NCI-H2081 (cell line): ENCODE data around the gene WDR83.
"Not testable (repeated sequence)": the region's sequence is repeated elsewhere in the genome, so short reads cannot be mapped to it uniquely, and the experiment has no call there.

ENCODE experiments used
- DNase-seq, 2 experiments: peaks; one replicate each; lab custom pipeline; 2025; lab: John Stamatoyannopoulos, UW

The WDR83 gene

DNA sequence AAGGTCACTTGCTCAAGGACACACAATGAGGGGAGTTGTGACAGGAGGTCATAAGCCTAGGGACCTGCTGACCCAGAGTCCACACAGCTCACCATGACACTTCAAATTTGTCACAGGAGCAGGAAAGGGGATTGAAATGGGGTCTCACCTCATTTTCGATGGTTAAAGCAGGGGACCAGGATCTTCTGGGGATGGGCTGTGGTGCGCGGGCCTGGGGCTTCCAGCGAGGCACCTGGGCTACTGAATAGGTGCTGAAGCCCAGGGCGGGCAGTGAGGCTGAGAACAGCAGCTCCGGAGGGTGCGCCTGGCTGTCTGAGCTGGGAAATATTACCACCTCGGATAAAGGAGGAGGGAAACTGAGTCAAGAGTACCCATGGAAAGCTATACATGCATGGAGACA lies 11.1 kb upstream of the WDR83 start:
- no peak for DNase-seq

DNA sequence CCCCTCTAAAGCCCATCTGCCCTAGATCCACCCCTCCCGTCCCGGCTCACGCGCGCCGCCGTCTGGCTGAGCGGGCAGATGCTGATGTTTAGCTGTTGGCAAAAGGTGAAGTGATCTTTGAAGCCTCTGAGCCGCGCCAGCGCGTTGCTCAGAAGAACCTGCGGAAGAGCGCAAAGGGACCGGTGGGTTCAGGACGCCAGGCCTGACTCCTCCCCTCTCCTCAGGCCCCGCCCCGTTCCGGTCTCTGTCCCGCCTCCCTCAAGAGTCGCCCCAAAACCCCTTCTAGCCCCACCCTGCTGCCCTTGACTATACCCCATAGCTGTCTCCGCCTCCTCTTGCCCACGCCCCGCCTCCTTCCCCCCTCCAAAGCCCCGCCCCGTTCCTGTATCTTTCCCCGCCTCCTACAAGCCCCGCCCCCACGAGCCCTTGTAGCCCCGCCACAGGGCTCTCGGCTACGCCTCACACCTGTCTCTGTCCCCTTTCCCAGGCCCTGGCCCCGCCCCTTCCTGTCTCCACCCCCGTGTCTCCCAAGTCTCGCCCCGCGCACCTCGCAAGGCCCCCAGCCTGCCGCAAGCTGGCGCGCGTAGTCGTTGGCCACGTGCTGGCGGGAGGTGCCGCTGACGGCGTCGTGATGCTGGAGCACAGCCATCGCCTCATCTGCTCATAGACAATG lies 9.6 kb upstream of the WDR83 start:
- DNase-seq, result no peak

DNA sequence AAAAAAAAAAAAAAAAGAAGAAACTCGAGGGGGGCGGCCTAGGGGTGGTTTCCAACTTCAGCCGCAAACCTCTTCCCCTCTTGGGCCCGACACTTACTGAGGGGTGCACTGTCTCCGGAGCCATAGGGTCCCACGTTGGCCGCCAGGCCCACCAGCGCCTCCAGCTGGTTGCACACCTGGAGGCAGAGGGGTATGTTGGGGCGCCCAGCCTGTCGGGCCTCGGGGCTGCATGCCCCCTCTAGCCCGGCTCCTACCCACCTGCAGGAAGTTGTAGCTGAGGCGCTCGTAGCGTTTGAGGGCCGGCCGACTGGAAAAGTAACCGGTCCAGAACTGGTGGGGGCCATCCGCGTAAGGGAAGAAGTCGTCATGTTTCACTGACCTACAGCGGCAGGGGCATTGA lies 8.6 kb upstream of the WDR83 start:
- no peak for DNase-seq

DNA sequence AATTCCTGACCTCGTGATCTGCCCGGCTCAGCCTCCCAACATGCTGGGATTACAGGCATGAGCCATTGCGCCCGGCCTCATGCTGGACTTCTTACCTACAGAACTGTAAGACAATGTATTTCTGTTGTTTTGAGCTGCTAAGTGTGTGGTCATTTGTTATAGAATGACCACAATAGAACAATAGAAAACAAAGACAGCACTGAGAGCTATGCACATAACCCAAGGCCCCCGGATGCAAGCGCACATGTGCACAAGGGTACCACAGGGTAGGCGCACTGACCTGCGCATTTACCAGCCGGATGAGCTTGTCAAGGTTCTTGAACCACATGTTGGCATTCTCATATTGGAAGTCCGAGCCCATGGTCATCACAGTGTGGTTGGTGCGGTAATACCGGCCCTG lies 5.6 kb upstream of the WDR83 start:
- no peak for DNase-seq

DNA sequence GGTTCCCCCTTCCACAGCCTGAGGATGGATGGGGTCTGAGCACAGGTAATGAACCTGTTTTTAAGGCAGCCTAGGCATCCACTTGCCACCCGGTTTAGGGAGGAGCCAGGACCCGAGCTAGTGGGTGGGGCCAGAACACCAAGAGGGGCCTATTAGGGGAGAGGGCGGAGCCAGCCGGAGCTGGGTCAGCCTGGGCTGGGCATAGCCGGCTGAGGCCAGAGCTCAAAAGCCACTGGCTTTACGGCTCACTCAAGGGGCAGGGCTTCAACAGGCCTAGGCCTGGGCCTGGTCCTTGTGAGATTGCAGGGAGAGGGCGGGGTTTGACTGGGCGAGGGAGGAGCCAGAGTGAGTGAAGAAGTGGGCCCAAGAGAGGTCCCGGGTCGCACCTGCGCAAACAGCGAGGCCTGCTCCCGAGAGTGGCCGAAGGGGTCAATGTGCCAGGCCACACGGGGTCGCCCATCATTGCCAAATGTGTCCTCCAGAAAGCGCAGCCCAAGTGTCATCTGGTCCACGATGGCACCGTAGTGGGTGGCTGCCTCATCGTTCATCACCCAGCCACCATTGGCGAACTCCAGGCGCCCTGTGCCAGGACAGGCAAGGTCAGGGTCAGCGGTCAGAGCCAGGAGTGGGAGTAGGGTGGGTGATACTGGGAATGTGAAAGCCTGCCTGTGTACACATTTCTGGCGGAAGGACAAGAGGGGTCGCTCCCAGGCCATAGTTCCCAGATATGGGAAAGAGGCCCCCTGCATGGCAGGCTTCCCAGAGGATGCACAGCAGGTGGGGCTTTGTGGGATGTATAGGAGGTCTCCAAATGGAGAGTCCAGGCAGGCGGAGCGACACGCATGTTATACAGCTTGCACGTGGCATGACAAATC lies 2.0 kb upstream of the WDR83 start:
- DNase-seq, result no peak

DNA sequence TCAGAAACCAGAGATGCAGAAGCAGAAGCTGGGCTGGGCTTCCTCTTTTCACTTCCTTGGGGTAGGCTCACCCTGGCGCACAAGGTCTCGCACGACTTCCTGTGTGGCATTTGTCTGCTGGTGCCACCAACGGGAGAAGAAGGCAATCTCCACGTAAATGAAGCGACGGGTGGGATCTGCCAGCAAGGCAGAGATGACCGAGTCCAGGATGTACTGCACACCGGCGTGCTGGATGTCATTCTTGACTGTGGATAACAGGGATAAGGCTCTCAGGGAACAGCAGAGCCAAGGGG lies 1.4 kb upstream of the WDR83 start:
- DNase-seq, result no peak

DNA sequence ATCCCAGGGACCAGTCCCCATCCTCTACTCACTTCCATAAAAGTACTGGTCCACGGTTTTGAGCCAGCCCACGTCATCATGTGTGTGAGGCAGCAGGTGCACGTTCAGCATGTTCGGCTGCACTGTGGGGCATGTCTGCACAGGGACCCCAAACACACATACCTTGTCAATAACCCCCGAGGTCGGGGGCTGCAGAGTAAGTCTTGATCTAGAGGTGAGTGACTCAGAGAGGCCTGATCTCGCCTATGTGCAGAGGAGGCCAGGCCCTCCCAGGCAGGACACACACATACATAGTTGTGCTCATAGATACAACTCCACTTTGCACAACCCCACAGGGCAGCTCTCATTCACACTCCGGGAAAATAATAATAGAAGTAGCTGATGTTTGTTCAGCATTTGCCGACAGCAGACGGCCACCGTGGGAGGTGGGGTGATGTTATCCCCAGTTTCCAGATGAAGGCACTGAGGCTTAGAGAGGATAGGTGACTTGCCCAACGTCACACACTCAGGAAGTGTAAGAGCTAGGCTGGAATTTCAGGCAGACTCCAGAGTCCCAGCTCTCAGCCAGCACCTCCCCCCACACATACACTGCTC lies 839 bp upstream of the WDR83 start:
- no peak for DNase-seq

DNA sequence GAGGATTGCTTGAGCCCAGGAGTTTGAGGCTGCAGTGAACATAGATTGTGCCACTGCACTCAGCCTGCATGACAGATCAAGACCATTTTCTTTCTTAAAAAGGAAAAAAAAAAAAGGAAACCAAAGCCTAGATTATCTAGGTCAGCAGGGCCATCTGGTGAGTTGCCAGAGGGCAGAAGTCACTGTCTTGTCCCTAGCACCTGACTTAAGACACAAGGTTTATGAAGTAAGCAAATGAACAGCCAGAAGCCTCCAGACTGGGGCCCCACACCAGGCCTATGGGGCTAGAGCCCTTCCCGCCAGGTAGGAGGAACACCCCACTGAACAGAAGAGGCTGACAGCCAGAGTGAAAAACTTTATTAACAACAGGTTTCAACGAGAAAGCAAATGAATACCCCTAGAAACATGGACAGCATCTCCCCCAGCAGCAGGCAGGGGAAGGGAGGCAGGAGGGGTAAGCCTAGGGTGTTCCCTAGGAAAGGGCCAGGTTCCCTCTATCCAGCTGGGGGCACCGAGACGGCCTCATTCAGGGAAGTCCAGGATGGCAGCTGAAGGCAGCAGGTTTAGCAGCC lies 1.2 kb downstream of the WDR83 start:
- DNase-seq, result no peak

DNA sequence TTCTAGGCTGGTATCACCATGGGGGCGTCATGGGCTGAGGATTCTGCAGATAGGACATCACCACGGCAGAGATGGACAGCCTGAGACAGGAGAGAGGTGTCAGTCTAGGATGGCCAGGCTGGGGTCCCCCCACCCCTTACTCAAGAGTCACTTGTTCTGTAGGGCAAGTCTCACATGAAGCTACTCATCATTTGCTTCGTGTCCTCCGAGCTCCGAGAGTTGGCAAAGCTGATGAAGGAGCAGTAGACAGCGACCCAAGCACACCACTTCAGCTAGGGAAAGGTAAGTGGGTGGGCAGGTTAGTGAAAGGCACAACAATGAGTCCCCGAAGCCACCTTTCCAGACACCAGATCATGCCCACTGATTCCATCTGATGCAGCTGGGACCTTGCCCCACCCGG lies 1.7 kb downstream of the WDR83 start:
- DNase-seq, result no peak

DNA sequence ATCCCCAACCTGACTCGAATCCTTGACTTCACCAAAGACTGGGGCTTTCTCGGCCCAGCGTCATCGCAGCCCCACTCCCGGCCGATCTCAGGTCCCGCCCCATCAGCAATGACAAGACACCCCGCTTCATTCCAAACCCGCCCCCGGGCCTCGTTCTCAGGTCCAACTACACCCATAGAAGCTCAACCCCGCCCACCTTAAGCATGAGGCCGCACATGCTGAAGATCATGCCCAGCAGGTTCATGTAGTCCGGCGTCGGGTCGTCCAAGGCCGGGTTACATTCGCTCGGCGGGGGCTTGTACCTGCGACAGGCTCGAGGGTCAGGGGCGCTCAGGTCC lies 2.3 kb downstream of the WDR83 start:
- no peak for DNase-seq

DNA sequence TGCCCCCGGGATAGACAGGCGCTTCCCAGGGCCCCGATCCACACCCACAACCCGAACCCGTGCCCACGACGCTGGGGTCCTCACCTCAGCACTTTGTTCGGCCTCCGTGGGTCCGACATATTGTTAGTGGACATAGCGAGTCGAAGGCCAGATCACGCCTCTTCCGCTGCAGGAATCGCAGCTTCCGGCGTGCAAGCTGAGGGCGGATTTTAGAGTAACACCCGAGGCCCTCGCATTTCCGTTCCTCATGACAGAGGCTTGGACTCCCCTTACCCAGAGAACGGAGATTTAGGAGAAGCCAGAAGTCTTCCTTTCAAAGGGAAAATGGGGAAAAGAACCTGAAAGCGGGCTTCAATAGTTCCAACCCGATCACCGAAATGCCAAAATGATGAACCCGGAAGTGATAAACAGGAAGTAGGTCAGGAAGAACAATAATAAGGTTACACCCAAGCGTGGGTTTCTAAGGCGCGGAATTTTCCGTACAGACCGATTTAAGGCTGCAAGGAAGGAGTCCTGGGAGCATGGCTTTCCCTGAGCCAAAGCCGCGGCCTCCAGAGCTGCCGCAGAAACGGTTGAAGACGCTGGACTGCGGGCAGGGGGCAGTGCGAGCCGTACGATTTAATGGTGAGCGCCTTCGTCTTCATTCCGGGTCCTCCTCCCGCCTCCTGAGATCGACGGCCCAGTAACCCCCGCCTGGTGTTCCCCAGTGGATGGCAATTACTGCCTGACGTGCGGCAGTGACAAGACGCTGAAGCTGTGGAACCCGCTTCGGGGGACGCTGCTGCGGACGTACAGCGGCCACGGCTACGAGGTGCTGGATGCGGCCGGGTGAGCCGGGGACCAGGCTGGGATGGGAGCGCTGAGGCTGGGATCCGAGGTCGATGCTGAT lies 2.9 kb downstream of the WDR83 start:
- peak; percentile 43 to 65 for DNase-seq

DNA sequence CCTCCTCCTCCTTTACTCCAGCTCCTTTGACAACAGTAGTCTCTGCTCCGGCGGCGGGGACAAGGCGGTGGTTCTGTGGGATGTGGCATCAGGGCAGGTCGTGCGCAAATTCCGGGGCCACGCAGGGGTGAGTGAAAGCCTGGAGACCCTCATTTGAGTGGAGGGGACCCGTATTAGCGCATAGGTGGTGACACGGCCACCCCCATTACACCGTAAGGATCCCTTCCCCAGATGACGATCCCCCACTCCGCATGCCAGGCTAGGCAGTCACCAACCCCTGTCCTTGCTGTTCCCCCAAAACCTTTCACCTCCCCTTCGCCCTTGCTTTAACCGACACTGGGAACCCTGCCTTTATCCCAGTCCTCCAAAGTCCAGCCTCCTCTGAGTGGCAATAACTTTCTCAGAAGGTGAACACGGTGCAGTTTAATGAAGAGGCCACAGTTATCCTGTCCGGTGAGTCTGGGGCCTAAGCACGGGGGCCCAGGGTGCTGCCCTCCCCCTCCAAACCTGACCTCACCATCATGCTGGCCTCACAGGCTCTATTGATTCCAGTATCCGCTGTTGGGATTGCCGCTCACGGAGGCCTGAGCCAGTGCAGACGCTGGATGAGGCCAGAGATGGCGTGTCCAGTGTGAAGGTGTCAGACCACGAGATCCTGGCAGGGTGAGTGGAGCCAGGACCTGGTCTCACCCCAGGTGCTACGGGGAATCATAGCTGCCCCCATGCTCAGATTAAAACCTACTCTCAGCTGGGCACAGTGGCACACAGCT lies 3.7 kb downstream of the WDR83 start:
- no peak for DNase-seq

DNA sequence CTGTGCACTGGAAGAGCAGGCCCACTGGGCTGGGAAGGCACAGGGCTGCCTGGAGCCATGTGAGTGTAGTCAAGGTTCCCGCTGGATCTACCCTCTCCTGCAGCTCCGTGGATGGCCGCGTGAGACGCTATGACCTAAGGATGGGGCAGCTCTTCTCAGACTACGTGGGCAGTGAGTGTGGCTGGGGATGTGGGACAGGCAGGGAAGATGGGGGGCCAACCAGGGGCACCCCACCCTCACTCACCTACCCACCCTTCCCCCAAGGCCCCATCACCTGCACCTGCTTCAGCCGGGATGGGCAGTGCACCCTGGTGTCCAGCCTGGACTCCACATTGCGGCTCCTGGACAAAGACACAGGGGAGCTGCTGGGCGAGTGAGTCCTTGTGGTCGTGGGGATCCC lies 6.1 kb downstream of the WDR83 start:
- no peak for DNase-seq

DNA sequence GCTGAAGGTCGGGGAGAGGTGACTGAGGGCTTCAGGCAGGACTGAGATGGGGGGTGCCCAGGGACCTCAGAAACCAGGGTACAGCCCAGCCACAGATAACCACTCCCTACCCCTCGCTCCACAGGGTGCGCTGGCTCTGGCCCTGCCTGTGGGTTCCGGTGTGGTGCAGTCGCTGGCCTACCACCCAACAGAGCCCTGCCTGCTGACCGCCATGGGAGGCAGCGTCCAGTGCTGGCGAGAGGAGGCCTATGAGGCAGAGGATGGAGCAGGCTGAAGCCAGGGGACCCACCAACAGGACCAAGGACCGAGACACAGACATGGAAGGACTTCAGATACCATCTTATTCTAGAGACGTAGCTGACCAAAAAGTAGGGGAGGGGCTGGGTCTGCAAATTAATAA lies 8.8 kb downstream of the WDR83 start:
- no peak for DNase-seq

DNA sequence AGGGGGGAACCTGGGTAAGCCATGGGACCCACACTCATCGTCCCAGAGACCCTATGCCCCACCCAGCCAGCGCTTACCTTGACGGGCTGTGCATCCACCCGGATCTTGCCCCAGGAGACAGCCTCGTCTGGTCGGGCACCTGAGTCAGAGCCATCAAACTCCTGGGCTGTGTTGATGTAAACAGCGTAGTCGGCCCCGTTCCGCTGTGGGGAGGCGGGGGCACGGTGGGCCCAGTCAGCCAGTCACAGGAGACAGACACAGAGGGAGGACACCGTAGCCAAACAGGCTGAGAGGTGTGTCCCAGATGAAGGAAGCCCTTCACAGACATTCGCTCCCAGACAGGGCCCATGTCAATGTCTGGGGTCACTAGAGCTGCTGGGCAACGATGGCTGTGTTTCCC lies 9.3 kb downstream of the WDR83 start:
- DNase-seq, result no peak

DNA sequence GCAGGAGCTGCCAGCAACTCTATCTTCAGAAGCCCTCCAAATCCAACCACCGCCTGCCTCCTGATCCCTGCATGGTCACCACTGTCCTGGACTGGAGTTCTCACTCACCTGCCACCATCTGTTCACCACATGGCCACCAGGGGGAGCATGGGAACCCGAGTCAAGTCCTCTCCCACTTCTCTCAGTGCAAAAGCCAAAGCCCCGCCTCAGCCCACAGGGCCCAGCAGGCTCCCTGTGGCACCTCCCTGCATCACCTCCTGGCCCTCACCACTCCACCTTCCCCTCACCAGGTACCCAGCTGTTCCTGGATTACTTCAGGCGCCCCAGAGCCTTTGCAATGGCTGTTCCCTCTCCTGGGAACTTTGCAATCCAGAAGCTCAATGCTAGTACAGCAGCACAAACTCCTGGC lies 9.8 kb downstream of the WDR83 start:
- DNase-seq, result peak; percentile 67 to 73

DNA sequence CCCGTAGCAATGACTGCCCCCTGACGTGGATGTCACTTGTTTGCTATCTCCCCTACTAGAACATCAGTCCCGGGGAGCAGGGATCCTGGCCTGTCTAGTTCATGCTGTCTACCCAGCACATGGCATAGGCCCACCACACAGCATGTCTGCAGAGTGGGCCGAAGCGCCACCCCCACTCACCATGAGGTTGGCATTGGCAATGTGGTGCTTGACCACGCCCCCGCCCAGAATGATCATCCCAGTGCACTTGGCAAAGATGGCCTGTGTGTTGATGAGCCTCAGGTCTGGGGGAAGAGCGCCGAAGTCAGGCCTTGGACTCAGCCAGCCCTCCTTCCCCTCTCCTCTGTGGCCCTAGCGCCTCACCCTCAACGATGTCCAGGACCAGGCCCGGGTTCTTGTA lies 10.3 kb downstream of the WDR83 start:
- no peak for DNase-seq

DNA sequence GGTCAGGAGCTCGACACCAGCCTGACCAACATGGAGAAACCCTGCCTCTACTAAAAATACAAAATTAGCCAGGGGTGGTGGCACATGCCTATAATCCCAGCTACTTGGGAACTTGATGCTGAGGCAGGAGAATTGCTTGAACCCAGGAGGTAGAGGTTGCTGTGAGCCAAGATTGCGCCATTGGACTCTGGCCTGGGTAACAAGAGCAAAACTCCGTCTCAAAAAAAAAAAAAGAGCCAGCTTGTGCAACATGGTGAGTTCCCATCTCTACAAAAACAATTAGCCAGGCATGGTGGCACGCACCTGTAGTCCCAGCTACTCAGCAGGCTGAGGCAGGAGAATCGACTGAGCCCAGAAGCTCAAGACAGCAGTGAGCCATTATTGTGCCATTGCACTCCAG lies 11.4 kb downstream of the WDR83 start:
- DNase-seq, result not testable (repeated sequence)

DNA sequence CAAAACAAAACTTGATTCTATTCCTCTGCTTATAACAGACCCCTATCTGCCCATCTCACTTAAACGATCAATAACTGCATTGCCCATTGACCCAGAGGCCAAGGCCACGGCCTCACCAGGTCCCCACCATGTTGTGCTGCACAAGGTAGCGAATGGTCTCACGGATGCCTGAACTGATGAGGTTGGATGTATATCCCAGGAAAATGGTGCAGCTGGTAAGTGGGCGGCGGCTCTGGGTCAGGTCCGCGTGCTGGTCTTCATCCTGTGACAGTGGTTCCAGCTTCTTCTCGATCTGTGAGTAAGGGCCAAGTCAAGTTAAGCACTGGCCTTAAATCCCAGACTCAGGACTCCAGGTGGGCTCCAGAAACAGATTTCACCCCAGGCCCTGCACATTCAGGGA lies 13.4 kb downstream of the WDR83 start:
- no peak for DNase-seq

DNA sequence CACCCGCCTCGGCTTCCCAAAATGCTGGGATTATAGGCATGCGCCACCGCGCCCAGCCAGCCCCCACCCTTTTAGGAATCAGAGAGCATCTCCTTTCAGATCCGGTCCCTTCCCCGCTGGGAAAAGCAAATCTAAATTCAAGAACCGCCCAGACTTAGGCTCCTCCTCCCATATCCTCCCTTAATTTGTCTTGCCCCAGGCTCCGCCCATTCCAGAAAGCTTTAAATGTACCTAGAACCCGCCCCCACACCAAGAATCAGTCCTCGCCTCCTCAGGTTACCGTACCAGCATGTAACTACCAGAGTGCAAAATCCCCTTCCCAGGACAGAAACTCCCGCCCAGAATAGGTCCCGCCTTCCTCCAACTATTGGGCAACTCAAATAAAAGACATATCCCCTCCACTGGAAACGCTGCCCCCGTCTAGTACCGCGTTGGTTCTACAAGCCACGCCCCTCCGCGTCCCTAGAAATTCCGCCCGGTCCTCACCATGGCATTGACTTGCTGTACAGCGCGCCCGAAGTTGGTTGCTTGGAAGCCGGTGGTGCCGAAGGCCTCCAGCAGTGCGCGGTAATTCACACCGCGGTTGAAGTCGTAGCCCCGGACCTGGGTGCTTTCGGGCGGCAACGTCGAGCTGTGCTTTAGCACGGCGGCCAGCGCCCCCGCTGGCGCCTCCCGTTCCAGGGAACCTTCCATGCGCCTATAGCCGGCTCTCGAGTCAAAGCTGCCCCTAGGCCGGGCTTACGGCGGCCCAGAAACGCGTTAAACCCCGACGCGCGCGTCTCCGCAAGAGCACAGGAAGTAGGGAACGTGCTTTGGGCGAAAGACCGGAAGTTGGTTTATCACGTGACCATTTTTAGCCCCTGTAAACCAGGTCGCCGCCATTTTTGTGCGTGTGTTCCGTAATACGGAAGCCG lies 14.7 kb downstream of the WDR83 start, which contains the start of gene DHPS:
TSS of gene DHPS (minus strand) at position 807 of the 914 bp plus-strand sequence. CDS start at position 693, 114 bp downstream.
- DNase-seq, result peak; percentile 95 to 96
